ENCODE results near the gene PRKAA1.
"Not testable (repeated sequence)": the region's sequence is repeated elsewhere in the genome, so short reads cannot be mapped to it uniquely, and the experiment has no call there.

The PRKAA1 gene

GRCh38 chr5:40826489-40827187 lies 28.5 kb upstream of the PRKAA1 start:
- DNase-seq (ENCODE audit: low spot score): no peak
- FAIRE-seq: no peak

- not testable (repeated sequence) for DNase-seq (ENCODE audit: low spot score)
Observed at GRCh38 chr5:40825461-40826043, 27.4 kb upstream of the PRKAA1 start.

GRCh38 chr5:40823459-40823858 lies 25.3 kb upstream of the PRKAA1 start:
- DNase-seq (ENCODE audit: low spot score) (no peak), FAIRE-seq (no peak)

More at GRCh38 chr5:40825461-40826043, 27.4 kb upstream of the PRKAA1 start:
- not testable (repeated sequence) for FAIRE-seq

- FAIRE-seq (peak; percentile 23), DNase-seq (ENCODE audit: low spot score) (no peak)
Observed at GRCh38 chr5:40813698-40814281, 15.6 kb upstream of the PRKAA1 start.

- FAIRE-seq (no peak), DNase-seq (ENCODE audit: low spot score) (no peak)
Observed at GRCh38 chr5:40812125-40812524, 14.0 kb upstream of the PRKAA1 start.

- DNase-seq (ENCODE audit: low spot score) (no peak), FAIRE-seq (no peak)
Observed at GRCh38 chr5:40801771-40802562, 3.8 kb upstream of the PRKAA1 start.

GRCh38 chr5:40799258-40799657 lies 1.1 kb upstream of the PRKAA1 start:
- DNase-seq (ENCODE audit: low spot score) (no peak), FAIRE-seq (no peak)

- DNase-seq (ENCODE audit: low spot score) (no peak), FAIRE-seq (no peak)
Observed at GRCh38 chr5:40798801-40799210, 632 bp upstream of the PRKAA1 start.

GRCh38 chr5:40797273-40798011 lies 732 bp downstream of the PRKAA1 start:
- FAIRE-seq: no peak
- peak; percentile 78 for DNase-seq (ENCODE audit: low spot score)

GRCh38 chr5:40796487-40796889 lies 1.7 kb downstream of the PRKAA1 start:
- FAIRE-seq (no peak), DNase-seq (ENCODE audit: low spot score) (no peak)

- FAIRE-seq; DNase-seq (ENCODE audit: low spot score): not testable (repeated sequence)
Observed at GRCh38 chr5:40794877-40795276, 3.3 kb downstream of the PRKAA1 start.

GRCh38 chr5:40794340-40794739 lies 3.8 kb downstream of the PRKAA1 start:
- not testable (repeated sequence) for FAIRE-seq; DNase-seq (ENCODE audit: low spot score)

- DNase-seq (ENCODE audit: low spot score); FAIRE-seq: not testable (repeated sequence)
Observed at GRCh38 chr5:40792691-40793090, 5.5 kb downstream of the PRKAA1 start.

- FAIRE-seq: no peak
- no peak for DNase-seq (ENCODE audit: low spot score)
Observed at GRCh38 chr5:40791715-40792139, 6.4 kb downstream of the PRKAA1 start.

- FAIRE-seq: no peak
- no peak for DNase-seq (ENCODE audit: low spot score)
Observed at GRCh38 chr5:40790947-40791593, 7.1 kb downstream of the PRKAA1 start.

- not testable (repeated sequence) for DNase-seq (ENCODE audit: low spot score); FAIRE-seq
Observed at GRCh38 chr5:40788941-40789340, 9.2 kb downstream of the PRKAA1 start.

GRCh38 chr5:40787986-40788385 lies 10.2 kb downstream of the PRKAA1 start:
- DNase-seq (ENCODE audit: low spot score): no peak
- no peak for FAIRE-seq

GRCh38 chr5:40786664-40787063 lies 11.5 kb downstream of the PRKAA1 start:
- not testable (repeated sequence) for FAIRE-seq; DNase-seq (ENCODE audit: low spot score)

GRCh38 chr5:40784916-40785315 lies 13.3 kb downstream of the PRKAA1 start:
- no peak for FAIRE-seq

GRCh38 chr5:40784027-40784653 lies 14.0 kb downstream of the PRKAA1 start:
- DNase-seq (ENCODE audit: low spot score): no peak
- FAIRE-seq: no peak

More at GRCh38 chr5:40784916-40785315, 13.3 kb downstream of the PRKAA1 start:
- no peak for DNase-seq (ENCODE audit: low spot score)
